SW 1271 (cell line): ENCODE measurements around the gene DSCAM.

Experiments used
- DNase-seq, 2 experiments: peaks; one replicate each; lab custom pipeline; 2025; lab: John Stamatoyannopoulos, UW

DSCAM gene

DNA sequence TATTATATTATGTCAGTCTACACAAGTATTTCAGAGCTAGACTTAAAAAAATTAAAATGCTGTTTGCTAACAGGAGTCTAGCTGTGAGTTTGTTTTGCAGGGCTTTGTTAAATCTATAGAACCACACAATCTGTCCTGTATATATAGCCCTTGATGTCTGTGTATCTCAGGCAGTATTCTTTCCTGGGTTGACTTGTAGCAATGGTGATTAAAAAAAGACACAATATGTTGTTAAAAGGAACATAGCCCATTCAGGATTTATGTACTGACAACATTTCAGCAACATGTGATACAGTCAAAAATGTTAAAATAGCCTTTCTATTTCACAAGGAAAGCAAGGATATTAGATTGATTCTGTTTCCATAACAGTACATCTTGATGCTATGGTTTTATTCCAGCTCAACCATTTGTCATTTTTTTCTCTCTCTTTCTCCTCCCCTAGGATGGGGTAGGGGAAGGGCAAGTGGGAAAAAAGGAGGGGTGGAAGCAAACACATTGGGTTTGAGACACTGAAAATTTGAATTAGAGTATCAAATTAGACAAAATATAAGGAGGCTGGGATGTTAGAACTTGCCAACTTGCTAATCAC lies 139.2 kb downstream of the DSCAM start:
- DNase-seq, result no peak

DNA sequence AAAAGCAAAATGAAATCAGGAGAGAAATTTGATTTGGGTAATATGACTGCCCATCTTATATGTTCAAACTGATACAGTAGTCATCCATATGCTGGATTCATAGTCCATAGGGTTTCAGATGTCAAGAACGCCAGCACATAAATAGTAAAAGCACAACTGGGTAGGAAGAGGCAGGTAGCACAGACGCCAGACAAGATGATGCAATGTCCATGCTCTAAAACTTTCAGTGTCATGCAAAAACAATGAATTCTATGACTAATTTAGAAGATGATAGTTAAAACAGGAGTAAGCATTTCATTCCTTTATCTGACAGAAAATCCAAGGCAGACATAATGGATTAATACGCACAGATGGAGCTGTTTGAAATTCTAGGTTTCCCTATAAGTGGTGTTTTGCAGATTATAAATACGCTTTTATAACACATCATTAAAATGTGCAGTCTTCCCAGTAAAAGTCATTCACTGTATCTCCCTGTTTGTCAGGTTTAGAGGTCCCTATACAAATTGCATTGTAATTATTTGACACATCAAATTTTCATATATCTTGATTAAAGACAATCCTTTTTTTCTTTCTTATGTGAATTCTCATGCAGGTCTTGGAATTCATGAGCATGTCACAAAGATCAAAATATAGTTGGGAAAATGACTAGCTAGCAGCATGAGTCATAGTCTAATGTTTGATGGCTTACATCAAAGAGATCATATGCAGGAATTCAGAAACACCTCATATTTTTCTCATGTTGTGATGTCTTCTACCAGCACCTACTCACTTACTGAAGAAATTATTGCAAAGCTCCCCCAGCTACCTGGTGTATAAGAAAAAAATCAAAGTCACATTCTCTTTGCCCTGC lies 139.9 kb downstream of the DSCAM start:
- no peak for DNase-seq

DNA sequence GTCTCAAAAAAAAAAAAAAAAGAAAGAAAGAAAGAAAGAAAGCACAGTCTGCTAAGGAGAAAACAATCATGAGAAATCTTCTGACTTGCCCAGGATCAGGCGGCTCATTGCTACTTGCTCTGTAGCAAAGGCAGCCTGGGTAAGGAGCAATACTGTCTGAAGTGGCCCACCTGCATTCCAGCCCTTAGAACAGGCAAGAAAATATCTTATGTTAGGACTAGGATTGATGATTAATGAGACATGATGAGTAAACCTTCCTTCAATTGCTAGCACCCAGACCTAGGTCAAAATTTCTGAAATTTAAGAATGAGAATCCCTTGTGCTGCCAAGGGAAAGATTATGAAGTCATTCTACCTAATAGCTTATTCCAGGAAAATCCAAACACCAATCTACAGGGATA lies 140.8 kb downstream of the DSCAM start:
- no peak for DNase-seq

DNA sequence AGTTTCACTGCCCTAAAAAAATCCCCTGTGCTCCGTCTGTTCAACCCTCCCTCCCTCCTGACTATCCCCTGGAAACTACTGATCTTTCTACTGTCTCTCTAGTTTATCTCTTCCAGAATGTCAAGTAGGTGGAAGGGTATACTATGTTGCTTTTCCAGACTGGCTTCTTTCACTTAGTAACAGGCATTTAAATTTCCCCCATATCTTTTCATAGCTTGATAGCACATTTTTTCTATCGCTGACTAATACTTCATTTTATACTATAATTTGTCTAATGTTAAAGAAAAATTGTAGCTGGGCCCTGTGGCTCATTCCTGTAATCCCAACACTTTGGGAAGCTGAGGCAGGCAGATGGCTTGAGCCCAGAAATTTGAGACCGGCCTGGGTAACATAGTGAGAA lies 142.8 kb downstream of the DSCAM start:
- no peak for DNase-seq

DNA sequence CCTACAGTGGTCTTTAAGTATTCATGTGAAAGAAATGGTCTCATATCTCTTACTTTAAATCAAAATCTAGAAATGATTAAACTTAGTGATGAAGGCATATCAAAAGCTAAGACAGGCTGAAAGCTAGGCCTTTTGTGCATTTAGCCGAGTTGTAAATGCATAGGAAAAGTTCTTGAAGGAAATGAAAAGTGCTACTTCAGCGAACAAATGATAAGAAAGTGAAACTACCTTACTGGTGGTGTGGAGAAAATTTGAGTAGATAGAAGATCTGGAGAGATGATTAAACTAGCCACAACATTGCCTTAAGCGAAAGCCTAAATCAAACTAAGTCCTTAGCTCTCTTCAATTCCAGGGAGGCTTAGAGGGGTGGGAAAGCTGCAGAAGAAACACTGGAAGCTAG lies 147.6 kb downstream of the DSCAM start:
- no peak for DNase-seq

DNA sequence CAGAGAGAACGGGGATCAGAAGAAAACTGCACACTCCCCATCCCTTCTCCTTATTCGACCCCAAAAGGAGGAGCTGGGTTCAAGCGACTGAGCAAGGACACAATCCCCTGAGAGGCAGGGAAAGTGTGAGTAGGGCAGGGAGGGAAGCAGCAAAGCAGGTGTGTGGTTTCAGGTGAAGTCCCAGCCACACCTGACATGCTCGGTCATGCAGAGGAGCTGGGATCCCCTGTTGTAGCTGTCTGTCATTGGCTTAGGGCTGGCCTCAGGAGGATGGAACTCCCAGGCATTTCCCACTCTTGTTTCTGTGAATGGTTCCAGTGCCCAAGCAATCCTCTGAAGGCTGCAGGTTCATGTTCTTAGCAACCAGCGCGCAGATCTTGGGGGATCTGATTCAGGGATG lies 150.7 kb downstream of the DSCAM start:
- DNase-seq, result no peak

DNA sequence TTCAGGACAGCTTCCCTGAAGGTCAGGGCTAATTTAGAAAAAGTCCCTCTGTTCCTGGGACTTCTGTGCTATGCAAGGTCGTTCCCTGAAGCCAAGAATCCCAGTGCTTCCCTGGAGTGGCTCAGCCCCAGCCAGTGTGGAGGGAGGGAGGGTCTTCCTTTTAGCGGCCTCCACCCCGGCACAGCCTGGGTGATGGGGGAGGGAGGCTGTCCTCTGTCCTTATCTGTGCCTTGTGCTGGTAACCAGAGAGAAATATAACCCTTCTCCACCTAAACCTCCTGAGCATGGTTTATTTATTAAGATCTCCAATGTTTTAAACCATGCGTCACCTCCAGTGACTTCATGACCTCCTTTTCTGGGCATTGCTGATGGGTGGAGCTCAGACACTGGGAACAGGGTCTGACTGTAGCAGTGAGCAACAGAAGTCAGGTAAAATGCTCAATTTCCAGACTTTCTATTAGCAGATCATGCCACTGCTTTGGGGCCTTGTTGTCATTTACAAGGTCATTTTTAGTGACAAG lies 157.1 kb downstream of the DSCAM start:
- DNase-seq, result no peak

DNA sequence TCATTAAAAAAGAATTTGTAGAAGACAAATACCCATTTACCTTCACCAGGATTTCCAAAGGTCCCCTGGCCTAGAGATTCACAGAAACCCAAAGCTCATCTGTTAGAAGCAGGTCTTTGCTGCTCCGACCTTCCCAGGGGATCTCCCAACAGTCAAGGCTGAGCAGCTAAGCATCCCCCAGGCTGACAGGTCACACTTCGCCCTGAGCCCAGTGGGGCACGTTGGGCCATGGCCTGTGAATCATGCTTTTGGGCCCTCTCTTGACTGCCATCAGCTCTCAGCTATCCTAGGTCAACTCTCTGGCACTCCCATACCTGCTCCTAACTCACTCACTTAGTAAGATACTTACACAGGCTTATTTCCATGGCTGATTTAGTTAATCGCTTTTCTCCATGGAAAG lies 157.7 kb downstream of the DSCAM start:
- DNase-seq, result no peak

DNA sequence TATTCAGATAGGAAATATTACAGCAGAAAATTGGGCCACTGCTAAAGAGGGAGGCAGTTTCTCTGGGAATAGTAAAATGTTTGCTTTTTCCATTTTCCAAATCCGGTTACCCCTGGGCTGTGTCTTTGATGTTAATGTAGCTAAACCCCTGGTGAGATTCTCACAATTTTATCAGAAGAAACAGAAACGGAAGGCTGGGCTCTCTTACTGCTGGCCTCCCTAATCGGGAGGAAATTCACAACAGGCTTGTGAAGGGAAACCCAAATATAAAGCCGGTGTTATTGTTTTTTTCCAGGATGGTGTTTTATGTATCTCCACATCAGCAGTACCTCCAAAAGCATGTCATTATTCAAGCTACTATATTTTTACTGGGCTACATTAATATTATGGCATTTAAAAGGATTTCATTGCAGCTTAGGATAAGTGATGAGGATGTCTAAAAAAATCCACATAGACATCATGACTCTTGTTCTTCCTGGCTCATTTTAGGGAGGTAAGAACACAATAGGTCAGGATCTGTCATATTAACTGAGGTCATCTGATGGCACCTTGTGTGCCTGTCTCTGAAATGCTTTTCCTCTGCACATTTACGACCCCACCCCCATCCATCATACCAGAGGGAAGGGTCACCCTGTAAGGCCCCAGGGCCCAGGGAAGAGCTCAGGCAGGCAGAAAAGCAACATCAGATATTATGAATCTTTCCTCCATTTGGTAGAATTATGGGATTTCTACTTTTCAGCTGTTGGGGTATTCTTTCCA lies 158.7 kb downstream of the DSCAM start:
- DNase-seq, result no peak

DNA sequence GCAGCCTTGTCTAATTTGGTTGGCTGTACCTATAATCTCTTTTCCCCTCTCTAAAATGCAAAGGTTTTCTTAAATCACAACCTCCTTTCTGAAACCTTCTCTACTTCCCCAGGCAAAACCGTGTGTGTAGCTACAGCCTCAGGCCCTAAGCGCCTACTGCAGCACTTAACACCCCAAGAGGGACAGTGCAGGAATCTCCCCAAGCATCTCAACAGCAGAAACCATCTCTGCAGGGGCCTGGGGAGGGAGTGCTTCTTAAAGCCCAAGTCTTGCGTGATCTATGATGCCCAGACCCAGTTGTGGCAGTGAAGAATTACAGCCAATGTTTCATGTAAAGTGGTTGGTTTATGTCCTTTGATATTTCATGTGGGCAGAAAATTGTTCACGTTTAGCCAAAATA lies 159.3 kb downstream of the DSCAM start:
- DNase-seq, result no peak

DNA sequence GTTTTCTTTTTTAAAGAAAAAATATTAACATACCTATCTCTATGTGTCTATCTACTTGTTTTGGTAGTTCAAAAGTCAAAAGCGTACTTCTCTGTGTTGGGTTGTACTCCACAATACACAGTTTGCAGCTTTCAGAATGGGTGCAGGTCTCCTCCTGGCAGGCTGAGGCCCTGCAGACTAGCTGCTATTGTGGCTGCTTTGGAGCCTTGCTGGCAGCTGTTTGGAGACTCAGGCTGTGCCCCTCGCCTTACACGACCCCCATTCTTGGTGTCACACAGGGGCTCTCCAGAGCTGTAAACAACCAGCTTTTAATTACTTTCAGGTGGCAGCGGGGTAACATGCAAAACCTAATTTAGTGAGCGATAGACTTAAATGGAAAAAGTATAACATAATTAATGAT lies 160.4 kb downstream of the DSCAM start:
- DNase-seq, result no peak

DNA sequence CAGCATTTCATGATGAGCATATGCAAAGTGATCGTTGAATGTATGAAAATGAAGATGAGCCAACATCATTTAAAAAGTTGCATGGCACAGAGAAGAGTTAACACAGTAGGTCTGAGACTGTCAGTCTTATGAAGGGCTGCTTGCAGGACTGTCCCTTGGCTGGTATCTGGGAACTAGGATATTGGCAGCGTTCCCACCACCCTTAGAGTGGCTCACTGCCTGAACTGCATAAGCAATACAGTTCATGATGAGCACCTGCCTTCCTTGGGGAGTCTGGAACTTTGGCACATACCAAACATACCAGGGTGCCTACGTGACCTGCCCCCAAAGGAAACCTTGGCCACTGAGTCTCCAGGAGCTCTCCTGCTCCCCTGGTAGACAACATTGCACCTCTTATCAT lies 161.8 kb downstream of the DSCAM start:
- no peak for DNase-seq

DNA sequence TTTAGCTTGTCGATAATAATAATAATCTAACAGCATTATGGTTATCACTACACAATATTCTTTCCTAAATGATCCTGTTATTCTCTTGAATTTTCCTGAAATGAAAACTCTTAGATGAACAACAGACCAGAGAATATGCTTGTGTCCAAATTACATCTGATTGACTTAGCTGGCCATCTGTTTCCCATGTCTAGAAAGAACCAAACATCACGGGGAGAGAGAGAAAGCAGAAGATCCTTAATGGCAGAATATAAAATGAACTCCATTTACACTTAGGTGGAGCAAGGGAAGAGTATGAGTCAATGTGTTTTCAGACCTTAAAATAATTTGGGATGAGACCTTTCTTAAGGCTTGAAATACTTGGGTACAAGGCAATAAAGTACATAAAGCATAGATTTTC lies 162.2 kb downstream of the DSCAM start:
- DNase-seq, result no peak

DNA sequence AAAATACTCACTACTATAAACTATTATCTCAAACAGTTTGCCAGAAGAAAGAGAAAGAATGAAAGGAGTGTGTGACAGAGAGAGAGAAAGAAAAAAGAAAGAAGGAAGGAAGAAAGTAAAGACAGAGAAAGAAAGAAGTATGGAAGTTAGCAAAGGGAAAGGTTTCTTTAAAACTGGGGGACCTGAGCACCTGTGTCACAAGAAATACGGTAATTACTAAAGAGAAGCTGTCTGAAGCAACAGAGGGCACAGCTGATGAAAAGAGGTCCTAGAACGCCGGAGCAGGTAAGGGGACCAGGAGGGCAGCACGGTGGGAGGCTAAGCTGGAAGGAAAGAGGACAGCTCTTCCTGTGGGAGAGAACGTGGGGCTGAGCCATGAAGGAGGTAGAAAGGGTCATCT lies 163.6 kb downstream of the DSCAM start:
- DNase-seq, result no peak

DNA sequence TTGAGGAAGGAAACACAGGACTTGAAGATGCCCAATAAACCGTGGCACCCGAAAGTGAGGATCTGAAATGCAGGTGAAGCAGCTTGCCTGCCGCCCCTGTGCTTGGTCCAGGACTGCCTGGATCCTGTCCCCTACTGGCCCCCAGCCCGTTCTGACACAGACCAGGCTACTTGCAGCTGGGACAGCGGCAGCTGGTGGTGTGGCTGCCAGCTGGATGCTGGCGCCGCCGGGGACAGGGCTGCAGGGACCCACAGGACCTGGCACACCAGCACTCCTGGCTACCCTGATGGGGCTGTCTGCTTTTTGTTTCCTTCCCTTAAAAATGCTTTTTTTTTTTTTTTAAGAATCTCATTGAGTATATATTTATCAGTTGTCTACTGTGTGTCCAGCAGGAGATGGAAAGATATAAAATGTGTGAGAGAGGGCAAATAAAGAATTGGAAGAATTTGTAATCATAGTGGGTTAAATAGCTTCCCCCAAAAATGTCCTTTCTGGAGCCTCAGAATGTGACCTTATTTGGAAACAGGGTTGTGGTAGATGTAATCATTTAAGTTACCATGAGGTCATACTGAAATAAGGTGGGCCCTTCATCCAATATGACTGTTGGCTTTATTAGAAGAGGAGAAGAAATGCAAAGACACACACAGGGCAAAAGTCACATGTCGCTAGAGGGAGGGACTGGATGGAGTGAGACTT lies 165.6 kb downstream of the DSCAM start:
- DNase-seq, result no peak

DNA sequence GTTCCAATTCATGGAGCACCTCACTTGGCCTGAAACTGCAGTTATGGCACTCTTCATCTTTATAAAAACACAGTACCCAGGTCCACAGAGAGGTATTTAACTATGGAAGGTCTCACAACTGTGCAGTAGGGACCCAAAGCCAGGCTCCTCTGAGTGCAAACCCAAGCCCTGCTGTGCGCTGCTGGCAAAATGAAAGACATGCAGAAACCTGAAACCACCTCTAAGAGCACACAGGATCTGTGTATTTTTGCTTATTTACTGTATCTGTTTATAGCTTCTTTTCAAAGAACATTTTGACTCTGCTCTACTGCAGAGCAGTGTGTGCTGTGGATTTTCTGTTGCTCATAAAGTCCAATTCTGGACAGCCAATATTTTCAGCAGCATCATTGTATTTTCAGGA lies 166.6 kb downstream of the DSCAM start:
- no peak for DNase-seq

DNA sequence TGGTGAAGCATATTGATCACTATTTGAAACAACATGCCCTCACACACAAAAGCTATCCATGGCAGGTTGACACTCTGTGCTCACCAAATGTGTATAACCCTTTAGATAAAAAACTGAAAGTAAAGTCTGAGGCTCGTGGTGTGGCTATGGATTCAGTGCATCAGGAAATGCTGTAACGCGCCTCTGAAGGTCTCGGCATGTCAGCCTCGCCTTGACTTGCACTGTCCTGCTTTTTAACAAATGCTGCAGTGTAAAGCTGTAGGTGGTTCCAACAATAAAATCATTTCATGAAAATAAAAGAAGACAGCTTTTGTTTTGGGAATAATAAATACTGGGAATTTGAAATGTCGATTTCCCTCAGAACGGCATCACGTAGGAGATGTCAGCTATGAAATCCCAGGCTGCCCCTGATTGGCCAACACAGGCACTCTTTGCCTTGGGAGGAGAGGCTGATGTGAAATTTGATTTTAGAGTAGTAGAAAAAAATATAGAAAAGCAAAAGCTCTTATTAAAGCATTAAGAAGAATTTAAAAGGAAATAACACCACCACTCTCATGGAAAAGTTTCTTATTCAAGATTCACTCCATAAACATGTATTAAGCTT lies 168.2 kb downstream of the DSCAM start:
- DNase-seq, result no peak

DNA sequence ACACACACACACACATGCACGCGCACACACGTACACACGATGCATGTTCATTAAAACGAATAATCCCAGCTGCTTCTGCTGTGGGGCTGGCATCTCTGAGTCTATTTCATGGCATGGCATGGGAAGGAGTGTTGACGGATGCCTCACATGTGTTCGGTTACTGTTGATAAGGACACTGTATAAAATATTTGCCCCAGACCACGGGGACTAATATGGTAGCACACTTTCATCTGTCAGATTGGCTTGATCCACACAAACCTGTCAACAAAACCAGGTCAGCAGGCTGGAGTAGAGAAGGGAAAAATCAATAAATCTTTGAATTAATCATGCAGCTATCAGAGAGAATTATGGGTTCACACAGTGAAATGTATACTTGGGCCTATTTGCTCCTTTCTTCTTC lies 171.9 kb downstream of the DSCAM start:
- DNase-seq, result no peak

DNA sequence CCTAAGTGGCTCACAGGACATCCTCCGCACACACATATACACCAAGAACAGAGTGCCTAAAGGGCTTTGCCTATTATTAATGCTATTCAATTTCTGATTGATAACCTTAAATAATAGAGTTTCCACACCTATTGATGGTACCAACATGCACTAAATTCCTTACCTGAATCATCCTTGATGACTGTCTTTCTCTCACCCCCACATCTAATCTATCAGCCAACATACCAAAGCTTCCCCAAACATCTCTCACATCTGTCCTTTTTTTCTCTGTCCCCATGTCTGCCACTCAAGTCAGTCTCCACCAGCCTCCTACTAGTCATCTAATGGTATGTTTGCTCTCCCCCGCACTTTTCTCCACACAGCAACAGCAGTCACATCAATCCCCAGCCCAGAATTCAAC lies 174.4 kb downstream of the DSCAM start:
- no peak for DNase-seq

DNA sequence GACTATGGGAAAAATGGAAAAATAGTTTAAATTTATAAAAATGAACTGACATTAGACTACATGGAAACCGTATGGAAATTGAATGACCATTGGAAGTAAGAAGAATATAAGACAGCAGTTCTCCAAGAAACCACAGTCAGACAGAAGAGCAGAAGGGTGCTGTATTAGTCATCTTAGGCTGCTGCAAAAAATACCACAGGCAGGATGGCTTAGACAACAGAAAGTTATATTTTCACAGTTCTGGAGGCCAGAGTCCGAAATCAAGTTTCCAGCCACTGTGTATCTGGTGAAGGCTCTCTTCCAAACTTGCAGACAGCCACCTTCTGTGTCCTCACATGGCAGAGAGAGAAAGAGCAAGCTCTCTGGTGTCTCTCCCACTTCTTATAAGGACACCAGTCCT lies 175.2 kb downstream of the DSCAM start:
- no peak for DNase-seq

DNA sequence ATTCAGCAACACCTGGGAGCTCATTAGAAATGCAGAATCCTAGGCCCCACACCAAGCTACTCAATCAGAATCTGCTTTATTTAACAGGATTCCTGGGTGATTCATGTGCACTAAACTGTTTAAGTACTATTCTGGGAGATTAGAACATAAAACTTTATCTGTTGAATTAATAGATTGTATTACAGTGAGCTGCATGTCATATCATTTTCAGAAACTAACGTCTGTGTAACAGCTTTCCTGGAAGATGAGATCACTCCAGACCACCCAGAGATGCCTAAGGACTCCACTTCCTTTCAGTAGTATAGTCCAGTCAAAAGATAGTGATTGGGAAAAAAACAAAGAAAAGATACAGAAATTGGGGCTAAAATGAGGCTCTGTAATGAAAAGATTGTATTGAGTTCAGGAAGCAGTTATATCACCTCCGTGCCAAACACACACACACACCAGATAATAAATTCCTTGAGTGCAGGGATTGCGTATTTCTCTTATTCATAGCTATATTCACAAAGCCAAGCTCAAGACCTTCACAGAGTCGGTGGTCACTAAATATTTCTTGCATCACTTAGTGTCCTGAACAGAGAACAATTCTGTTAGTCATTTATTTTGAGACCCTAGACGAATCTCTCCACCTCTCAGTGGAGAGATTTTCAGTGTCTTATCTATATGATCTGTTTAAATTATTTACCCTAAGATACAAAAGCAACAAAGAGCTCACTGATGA lies 178.2 kb downstream of the DSCAM start:
- DNase-seq, result no peak
